ENCODE results near the gene SYNE1.
"Not testable (repeated sequence)": the region's sequence is repeated elsewhere in the genome, so short reads cannot be mapped to it uniquely, and the experiment has no call there.

The SYNE1 gene

DNA sequence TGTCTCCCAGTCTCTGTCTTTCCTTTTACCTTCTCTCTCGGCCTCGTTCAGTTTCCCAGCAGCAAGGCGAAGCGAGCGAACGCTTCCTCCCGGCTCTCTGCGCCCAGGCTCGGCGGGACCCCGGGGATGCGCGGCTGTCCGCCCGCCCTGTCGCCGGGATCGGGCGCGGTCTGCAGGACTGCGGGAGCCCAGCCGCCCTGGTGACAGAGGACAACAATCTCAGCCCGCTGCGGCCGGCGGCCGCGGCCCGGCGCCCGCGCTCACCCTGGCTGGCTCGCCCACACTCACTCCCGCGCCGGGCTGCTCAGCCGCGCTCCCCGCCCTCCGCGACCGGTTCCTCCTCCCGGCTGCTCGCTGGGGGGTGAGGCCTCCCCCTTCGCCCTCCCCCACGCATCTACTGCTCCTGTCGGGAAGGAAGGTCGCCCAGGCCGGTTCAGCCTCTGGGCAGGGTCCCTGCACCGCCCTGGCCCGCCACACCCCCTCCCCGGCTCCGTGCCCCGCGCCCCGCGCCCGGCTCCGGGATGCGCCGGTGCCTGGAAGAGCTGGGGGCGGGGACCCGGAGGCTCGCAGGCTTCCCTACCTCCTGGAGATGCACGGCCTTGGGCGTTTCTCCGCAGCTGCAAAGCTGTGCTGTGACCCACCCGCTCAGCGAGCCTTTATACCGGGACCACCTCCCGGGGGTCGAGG lies 410 bp downstream of the SYNE1 start:
- H3K4me1 Mint-ChIP-seq, result peaks cover 9% of the 10 kb centered on the region
- peak overlapping the region; percentile 50 to 63 for H3K4me3 Mint-ChIP-seq
- DNase-seq (peak in 1 of 2 donors; percentile 1), ATAC-seq (peak; percentile 46)
- H3K9me3 Mint-ChIP-seq, result no peaks in the 10 kb centered on the region
- peaks cover 46% of the 10 kb centered on the region for H3K27me3 Mint-ChIP-seq
- no peak overlapping the region for H3K27ac Mint-ChIP-seq

DNA sequence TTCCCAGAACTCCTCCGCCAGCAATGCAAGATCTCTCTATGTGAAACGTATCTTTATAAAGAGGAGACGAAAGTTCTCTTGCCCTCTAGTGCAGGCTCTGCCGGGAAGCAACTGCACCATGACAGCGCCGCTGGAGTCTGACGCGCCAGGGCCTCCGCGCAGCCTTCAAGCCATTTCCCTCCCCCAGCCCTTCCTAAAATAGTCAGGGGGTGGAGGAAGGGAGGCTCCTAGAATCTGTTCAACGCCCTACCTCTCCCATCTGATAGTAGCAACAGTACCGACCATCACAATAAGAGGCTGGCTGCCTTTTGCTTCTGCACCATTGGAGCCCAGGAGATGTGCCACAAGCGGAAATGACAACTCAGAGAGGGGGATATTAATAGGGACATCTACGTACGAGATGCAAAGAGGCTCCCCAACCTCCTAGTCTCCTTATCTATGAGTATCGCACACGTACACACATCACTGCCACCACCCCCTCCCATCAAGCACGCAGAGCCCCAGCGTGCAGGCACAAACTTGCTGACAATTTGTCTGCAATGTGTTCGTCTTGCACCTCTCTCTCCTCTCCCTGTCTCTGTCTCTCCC lies 1.0 kb downstream of the SYNE1 start:
- DNase-seq, result peak in 1 of 2 donors; percentile 1
- H3K27ac Mint-ChIP-seq, result no peak overlapping the region
- H3K27me3 Mint-ChIP-seq, result peaks cover 46% of the 10 kb centered on the region

DNA sequence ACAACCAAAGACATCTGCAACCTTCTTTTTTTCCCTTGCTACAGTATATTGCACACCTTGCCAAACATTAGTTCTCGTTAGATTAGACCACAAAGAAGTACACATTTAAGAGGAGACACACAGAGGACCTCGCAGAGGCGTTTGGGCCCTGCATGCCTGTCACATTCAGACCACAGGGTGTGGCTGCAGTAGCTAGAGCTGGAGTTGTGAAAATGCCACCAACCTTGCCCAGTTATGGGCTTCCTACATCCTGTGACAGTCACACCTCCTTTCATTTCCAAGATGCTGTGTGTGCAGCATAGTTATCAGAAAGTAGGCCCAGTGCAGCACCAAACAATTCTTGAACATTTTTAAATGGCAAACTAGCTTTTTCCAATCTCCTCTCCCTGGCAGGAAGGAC lies 2.4 kb downstream of the SYNE1 start:
- Mint-ChIP-seq H3K27ac (no peak overlapping the region), H3K9me3 (no peaks in the 10 kb centered on the region), H3K27me3 (peaks cover 46% of the 10 kb centered on the region), H3K4me3 (no peak overlapping the region), H3K4me1 (peaks cover 9% of the 10 kb centered on the region)
- DNase-seq (no peak), ATAC-seq (peak; percentile 57)

More for the DNA sequence above, 1.0 kb downstream of the SYNE1 start:
- ATAC-seq, result peak; percentile 14
- Mint-ChIP-seq H3K4me1 (peaks cover 9% of the 10 kb centered on the region), H3K4me3 (peak overlapping the region; percentile 50 to 63), H3K9me3 (no peaks in the 10 kb centered on the region)

DNA sequence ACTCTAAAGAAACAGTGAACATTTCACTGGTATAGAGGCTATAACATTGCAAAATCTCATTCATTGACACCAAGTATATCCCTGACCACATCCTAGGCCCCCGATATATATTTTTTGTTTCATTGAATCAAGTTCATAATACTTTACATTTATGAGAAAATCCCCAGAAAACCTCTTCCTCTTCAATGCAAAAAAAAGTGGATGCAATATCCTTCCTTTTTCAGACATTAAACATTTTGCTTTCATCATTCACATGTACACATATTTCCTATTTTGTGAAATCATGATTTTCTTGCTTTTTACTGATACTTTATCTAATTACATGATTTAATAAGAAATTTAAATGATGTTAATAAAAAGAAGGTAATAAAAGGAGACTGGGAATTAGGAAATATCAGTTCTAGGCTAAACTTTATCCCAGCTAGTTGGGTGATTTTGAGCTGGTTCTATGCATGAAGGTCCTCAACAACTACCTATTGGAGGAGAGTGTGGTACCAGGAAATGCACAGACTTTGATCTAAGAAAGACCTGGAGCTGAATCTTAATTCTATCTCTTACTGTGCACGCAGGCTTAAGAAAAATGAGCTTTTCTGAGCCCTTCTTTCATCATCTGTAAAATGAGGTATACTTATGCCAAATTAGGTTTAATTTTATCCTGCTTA lies 4.9 kb downstream of the SYNE1 start:
- Mint-ChIP-seq H3K4me1 (peaks cover 9% of the 10 kb centered on the region), H3K9me3 (no peaks in the 10 kb centered on the region), H3K4me3 (no peak overlapping the region)

DNA sequence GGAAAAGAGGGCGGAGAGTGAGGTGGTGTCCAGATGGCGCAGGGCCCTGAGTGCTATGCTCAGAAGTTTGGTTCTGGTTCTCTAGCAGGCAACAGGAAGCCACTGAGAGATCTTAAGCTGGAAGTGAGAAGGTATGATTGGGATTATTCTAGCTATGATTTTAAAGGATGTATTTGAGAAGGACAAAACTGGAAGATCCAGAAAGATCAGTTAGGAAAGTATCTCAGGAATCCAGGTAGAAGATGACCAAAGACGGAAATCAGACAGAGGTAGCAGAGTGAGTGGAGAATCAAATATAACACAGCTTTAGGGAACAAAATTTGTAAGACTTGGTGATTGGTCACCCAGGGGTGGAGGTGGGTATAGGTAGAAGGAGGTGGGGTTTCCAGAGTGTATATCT lies 5.8 kb downstream of the SYNE1 start:
- ATAC-seq (peak; percentile 28), DNase-seq (no peak)
- H3K4me3 Mint-ChIP-seq, result no peak overlapping the region
- peaks cover 5% of the 10 kb centered on the region for H3K4me1 Mint-ChIP-seq
- H3K9me3 Mint-ChIP-seq, result no peaks in the 10 kb centered on the region
- peaks cover 19% of the 10 kb centered on the region for H3K27me3 Mint-ChIP-seq
- H3K27ac Mint-ChIP-seq, result no peak overlapping the region

More for the DNA sequence above, 4.9 kb downstream of the SYNE1 start:
- ATAC-seq (no peak), DNase-seq (no peak)
- H3K27ac Mint-ChIP-seq, result no peak overlapping the region
- H3K27me3 Mint-ChIP-seq, result peaks cover 26% of the 10 kb centered on the region

DNA sequence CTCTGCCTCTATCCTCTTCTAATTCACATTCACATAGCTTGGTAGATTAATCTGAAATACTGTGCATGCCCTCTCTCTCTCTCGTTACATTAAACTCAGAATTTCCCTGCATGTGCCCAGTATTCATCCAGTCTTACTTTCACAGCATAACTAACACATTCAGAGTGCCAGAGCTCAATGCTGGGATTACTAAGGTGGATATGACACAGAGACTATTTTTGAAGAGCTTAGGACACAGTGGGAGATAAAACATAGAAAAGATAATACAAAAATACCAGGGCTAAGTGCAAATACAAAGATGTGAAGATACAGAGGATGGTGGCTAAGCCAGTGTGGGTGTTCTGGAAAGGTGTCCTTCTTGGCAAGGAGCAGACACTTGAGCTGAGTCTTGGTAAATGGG lies 6.3 kb downstream of the SYNE1 start:
- no peaks in the 10 kb centered on the region for H3K4me1 Mint-ChIP-seq

DNA sequence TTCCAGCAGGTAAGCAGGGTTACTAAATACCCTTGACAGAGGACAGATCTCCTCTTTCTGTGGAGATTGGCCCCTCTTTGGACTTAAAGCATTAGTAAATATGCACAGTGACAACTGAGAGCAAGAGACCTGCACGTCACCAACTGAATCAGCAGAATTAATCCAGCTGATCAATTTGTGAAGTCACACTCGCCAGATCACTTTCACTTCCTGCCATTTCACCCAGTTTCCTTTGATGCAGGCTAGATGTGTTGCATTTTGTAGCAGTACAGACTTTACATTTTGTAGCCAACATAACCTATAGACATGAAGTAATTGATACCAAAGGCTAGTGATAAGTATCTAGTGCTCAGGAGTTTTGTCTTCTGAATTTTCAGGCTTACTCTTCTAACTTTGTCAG lies 11.9 kb downstream of the SYNE1 start:
- DNase-seq (no peak), ATAC-seq (no peak)
- Mint-ChIP-seq H3K27ac (no peak overlapping the region), H3K4me3 (no peak overlapping the region), H3K9me3 (no peaks in the 10 kb centered on the region), H3K4me1 (no peaks in the 10 kb centered on the region), H3K27me3 (peaks cover 6% of the 10 kb centered on the region)

More for the DNA sequence above, 6.3 kb downstream of the SYNE1 start:
- Mint-ChIP-seq H3K9me3 (no peaks in the 10 kb centered on the region), H3K27ac (no peak overlapping the region), H3K4me3 (no peak overlapping the region), H3K27me3 (peaks cover 18% of the 10 kb centered on the region)
- DNase-seq (no peak), ATAC-seq (no peak)

DNA sequence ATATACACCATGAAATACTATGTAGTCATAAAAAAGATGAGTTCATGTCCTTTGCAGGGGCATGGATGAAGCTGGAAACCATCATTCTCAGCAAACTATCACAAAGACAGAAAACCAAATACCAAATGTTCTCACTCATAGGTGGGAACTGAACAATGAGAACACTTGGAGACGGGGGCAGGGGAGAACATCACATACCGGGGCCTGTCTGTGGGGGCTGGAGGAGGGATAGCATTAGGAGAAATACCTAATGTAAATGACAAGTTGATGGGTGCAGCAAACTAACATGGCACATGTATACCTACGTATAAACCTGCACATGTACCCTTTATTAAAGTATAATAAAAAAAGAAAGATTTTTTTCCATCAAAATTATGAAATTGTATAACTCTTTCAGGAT lies 22.4 kb downstream of the SYNE1 start:
- H3K27ac Mint-ChIP-seq, H3K9me3 Mint-ChIP-seq, ATAC-seq, H3K27me3 Mint-ChIP-seq, DNase-seq, H3K4me3 Mint-ChIP-seq, H3K4me1 Mint-ChIP-seq: not testable (repeated sequence)

DNA sequence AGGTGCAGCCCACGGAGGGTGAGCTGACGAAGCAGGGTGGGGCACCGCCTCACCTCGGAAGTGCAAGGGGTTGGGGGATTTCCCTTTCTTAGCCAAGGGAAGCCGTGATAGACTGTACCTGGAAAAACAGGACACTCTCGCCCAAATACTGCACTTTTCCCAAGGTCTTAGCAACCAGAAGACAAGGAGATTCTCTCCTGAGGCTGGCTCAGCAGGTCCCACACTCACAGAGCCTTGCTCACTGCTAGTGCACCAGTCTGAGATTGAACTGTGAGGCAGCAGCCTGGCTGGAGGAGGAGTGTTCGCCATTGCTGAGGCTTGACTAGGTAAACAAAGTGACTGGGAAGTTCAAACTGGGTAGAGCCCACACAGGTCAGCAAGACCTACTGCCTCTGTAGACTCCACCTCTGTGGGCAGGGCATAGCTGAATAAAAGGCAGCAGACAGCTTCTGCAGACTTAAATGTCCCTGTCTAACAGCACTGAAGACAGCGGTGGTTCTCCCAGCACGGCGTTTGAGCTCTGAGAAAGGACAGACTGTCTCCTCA lies 28.0 kb downstream of the SYNE1 start:
- no peak overlapping the region for H3K27ac Mint-ChIP-seq

DNA sequence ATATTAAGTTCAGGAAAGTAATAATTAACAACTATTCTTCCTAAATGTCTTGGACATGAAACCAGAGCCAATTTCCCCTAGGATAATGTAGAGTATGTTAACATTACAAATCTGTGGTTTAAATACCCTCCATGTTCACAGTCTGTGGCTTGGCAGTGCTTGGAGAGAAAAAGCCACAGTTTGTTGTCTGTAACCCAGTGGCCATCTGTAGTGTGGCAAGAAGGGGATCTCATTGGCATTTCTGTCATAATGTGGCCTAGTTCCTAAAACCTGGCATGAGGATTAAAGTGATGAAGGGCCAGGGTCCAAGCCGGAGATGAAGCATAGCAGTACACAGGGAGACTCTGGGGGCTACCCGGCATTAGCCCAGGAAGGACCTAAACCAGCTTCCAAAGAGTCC lies 31.2 kb downstream of the SYNE1 start:
- Mint-ChIP-seq H3K4me1 (no peaks in the 10 kb centered on the region), H3K4me3 (no peak overlapping the region), H3K27ac (no peak overlapping the region), H3K27me3 (peaks cover 14% of the 10 kb centered on the region), H3K9me3 (no peaks in the 10 kb centered on the region)
- no peak for DNase-seq
- ATAC-seq, result no peak

More for the DNA sequence above, 28.0 kb downstream of the SYNE1 start:
- peaks cover 4 to 6% of the 10 kb centered on the region in 2 donors for H3K9me3 Mint-ChIP-seq
- no peak for ATAC-seq
- no peak for DNase-seq
- H3K4me3 Mint-ChIP-seq, result no peak overlapping the region
- no peaks in the 10 kb centered on the region for H3K4me1 Mint-ChIP-seq
- no peaks in the 10 kb centered on the region for H3K27me3 Mint-ChIP-seq

DNA sequence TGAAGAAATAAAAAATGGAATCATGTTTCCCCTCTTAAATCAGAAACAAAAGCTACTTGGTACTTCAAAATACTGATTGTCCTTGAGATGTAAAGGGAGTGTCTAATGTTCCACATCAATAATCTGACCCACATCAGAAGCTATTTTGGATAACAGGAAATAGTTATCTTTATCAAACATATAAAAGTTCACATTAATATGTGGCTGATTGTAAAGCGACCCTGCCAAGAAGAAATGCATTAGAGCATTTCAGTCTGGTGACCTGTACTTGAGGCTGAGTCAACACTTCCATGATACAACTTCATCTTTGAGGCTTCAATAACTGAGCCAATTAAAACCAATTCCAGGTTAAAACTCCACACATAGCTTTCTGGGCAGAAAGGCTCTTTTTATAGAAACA lies 31.8 kb downstream of the SYNE1 start:
- H3K27me3 Mint-ChIP-seq, result peaks cover 14% of the 10 kb centered on the region
- DNase-seq, result no peak
- no peak overlapping the region for H3K4me3 Mint-ChIP-seq
- no peak overlapping the region for H3K27ac Mint-ChIP-seq
- ATAC-seq, result no peak
- H3K4me1 Mint-ChIP-seq, result no peaks in the 10 kb centered on the region
- no peaks in the 10 kb centered on the region for H3K9me3 Mint-ChIP-seq

DNA sequence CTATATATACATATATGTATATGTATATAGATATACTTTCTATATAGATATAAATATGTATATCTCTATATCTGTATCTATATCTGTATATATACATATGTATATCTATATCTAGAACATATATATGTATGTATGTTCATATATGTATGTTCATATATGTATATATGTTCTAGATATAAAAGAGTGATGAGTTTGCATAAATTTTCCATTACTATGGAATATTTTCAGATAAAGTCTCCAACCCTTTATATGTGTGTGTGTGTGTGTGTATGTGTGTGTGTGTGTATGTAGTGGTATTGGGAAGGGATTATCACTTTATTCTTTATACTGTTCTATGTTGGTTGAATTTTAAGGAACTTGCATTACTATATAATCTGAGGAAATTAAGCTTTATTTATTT lies 33.3 kb downstream of the SYNE1 start:
- Mint-ChIP-seq H3K27ac (no peak overlapping the region), H3K27me3 (peaks cover 14% of the 10 kb centered on the region), H3K4me3 (no peak overlapping the region), H3K4me1 (no peaks in the 10 kb centered on the region), H3K9me3 (no peaks in the 10 kb centered on the region)
- ATAC-seq (no peak), DNase-seq (no peak)

DNA sequence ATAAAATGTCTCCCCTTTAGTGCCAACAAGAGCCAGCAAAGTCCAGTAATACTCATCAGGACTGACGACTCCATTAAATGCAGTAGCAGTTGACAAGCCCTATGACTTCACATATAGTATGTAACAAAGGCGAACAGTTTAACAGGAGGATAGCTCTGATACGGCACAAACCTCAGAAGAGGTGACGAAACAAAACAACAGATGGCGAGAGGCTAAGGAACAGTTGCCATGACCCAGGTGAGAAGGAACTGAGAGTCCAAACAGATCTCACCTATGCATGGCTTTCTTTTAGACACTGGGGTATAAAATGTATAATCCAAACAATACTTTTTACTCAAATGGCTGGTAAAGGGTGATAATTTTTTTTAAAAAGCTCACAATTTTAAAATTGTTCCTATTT lies 37.1 kb downstream of the SYNE1 start:
- H3K27ac Mint-ChIP-seq, result no peak overlapping the region

DNA sequence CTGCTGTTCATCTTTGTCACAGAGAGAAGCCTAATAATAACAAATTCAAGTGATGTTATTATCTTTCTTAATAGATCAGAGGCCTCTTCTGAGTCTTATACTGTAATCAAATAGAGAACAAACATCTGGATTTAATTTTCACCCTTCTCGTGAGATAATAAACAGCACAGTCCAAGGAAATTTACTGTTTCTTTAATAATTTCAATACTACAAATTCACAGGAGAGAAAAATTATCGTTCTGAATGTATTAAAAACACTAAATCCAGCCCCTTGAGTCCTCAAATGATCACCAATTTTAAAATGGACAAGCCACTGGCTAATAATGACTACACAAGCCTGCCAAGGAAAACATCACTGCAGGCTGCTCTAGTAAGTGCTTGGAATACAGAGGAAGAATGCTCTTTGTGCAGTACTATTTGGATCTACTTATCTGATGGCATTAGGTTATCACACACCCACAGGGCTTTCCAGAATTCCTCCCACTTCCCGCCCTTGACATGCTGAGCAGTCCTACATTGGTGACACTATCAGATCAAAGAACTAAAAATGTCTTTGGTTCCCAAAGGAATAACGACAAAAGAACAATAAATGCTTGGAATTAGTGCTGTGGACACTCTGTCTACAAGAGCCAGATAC lies 38.1 kb downstream of the SYNE1 start:
- no peak for ATAC-seq
- no peak overlapping the region for H3K27ac Mint-ChIP-seq
- H3K27me3 Mint-ChIP-seq, result peaks cover 14% of the 10 kb centered on the region

More for the DNA sequence above, 37.1 kb downstream of the SYNE1 start:
- no peak for ATAC-seq
- Mint-ChIP-seq H3K27me3 (peaks cover 14% of the 10 kb centered on the region), H3K4me3 (no peak overlapping the region), H3K9me3 (no peaks in the 10 kb centered on the region), H3K4me1 (no peaks in the 10 kb centered on the region)
- no peak for DNase-seq

DNA sequence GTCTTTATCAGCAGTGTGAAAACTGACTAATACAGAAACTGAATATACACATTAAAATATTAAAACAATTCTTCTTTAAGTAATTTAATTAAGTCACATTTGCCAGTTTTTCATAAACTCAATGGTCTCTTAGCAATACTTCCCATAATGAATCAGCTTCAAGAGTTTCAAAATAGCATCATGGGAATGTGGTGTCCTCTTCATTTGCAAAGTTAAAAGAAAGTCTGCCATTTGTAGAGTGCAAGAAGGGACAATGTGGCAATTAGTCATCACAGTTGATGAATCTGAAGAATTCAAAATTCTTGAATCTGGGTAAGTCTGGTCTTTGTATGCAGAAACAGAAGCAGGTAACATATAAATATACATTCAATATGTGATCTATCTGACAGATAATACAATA lies 38.7 kb downstream of the SYNE1 start:
- no peak for ATAC-seq
- no peaks in the 10 kb centered on the region for H3K4me1 Mint-ChIP-seq
- no peak overlapping the region for H3K4me3 Mint-ChIP-seq
- H3K9me3 Mint-ChIP-seq, result no peaks in the 10 kb centered on the region
- H3K27ac Mint-ChIP-seq, result no peak overlapping the region
- peaks cover 14% of the 10 kb centered on the region for H3K27me3 Mint-ChIP-seq
- no peak for DNase-seq

More for the DNA sequence above, 38.1 kb downstream of the SYNE1 start:
- no peak for DNase-seq
- H3K4me3 Mint-ChIP-seq, result no peak overlapping the region
- H3K9me3 Mint-ChIP-seq, result no peaks in the 10 kb centered on the region
- no peaks in the 10 kb centered on the region for H3K4me1 Mint-ChIP-seq

DNA sequence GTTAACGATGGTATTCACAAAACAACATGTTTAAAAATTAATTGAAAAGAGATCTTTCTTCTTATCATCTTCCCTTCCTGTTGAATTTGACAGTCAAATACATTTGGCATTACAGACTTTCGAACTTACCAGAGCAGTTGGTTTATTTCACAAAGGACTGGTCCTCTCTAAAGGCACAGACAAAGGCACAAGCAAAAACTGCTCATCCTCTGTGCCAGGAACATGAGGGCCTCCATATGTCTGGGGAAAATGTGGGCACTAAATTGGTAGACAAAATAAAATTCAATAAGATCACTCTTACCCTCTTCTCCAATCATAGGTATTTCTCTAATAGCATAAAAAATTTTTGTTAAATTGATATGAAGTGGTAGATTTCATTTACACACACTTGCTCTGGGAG lies 40.4 kb downstream of the SYNE1 start:
- ATAC-seq (no peak), DNase-seq (no peak)
- H3K4me3 Mint-ChIP-seq, result no peak overlapping the region
- H3K27me3 Mint-ChIP-seq, result peaks cover 4% of the 10 kb centered on the region
- H3K9me3 Mint-ChIP-seq, result no peaks in the 10 kb centered on the region
- H3K27ac Mint-ChIP-seq, result no peak overlapping the region
- no peaks in the 10 kb centered on the region for H3K4me1 Mint-ChIP-seq
